Caco-2 (cell line): ENCODE measurements around the gene URGCP. TPM values are rescaled to one million over a fixed set of nuclear protein-coding genes. Genes with fewer than 3 reads are reported as not detected.

Experiments
- BruUV-seq: library from RNA; stranded (reverse); fragments of 400-500 nt; replicated peaks from 2 replicates; lab custom pipeline; 2021; lab: Mats Ljungman, UMichigan
- CTCF ChIA-PET: fragments of 300-600 bp; sonication (Branson Sonifier 250); formaldehyde crosslinking; loops from one replicate; lab custom pipeline; 2022; ENCODE audit warnings: antibody characterized with exemption; lab: Charles Lee
- POLR2A ChIA-PET: fragments of 300-600 bp; sonication (Branson Sonifier 250); formaldehyde crosslinking; loops from one replicate; lab custom pipeline; 2022; ENCODE audit warnings: antibody characterized with exemption; lab: Charles Lee
- DNase-seq, 2 experiments: peaks; one replicate each; pipeline versions ENCODE4 v3.0.0 to v3.0.0-alpha.2; 2020 to 2022
- H3K27me3 ChIP-seq: replicated peaks from 2 replicates; pipeline ENCODE4 v1.6.0; 2011; ENCODE audit warnings: low read length; ENCODE audit not compliant: control insufficient read depth, insufficient read depth
- H3K36me3 ChIP-seq: 2 replicates; pipeline ENCODE4 v1.5.1; 2011; ENCODE audit warnings: low read length; ENCODE audit not compliant: control insufficient read depth, insufficient read depth
- H3K4me1 ChIP-seq: fragments of 250-450 bp; sonication (Bioruptor Pico); 2 replicates; pipeline ENCODE4 v1.5.1; 2020; ENCODE audit warnings: mild to moderate bottlenecking
- H3K4me3 ChIP-seq: 2 replicates; pipeline ENCODE4 v1.5.1; 2011; ENCODE audit warnings: low read depth, mild to moderate bottlenecking, control low read depth, low read length
- H3K9me3 ChIP-seq: fragments of 250-450 bp; sonication (Bioruptor Pico); 2 replicates; pipeline ENCODE4 v1.5.1; 2020; ENCODE audit warnings: mild to moderate bottlenecking, moderate library complexity
- H3K27ac Mint-ChIP-seq: one replicate; pipeline ENCODE4 v1.8.0; 2022; ENCODE audit warnings: mixed read lengths; ENCODE audit not compliant: unreplicated experiment
- H3K27me3 Mint-ChIP-seq: one replicate; pipeline ENCODE4 v1.8.0; 2022; ENCODE audit warnings: mixed read lengths; ENCODE audit not compliant: insufficient read depth, unreplicated experiment
- H3K36me3 Mint-ChIP-seq: one replicate; pipeline ENCODE4 v1.8.0; 2022; ENCODE audit warnings: mild to moderate bottlenecking, mixed read lengths; ENCODE audit not compliant: insufficient read depth, unreplicated experiment
- H3K4me1 Mint-ChIP-seq: one replicate; pipeline ENCODE4 v1.8.0; 2022; ENCODE audit warnings: low read depth, mixed read lengths; ENCODE audit not compliant: unreplicated experiment
- H3K4me3 Mint-ChIP-seq: one replicate; pipeline ENCODE4 v1.8.0; 2022; ENCODE audit warnings: mild to moderate bottlenecking, moderate library complexity, mixed read lengths; ENCODE audit not compliant: unreplicated experiment
- H3K9me3 Mint-ChIP-seq: one replicate; pipeline ENCODE4 v1.8.0; 2022; ENCODE audit warnings: mixed read lengths; ENCODE audit not compliant: unreplicated experiment
- intact Hi-C: fragments of 100-400 bp; cut with micrococcal nuclease; formaldehyde crosslinking; loops from one replicate; pipeline ENCODE4 v1.10.0; 2022; ENCODE audit not compliant: unreplicated experiment
- total RNA-seq: library from RNA; stranded (reverse); gene quantifications from 2 replicates; pipeline ENCODE4 v1.2.3, GENCODE V29; 2022
- TF ChIP-seq, protein P1 (sequence below), 2 experiments: fragments of 200-600 bp in 1 of 2; IDR thresholded peaks; 1 replicate in 1 of 2; 2 replicates in 1 of 2; pipeline versions ENCODE4 v1.5.1 to v1.8.0; 2011 to 2022; ENCODE audit warnings: antibody characterized with exemption in 1 of 2, control low read depth in 1 of 2, inconsistent platforms in 1 of 2, low read depth in 1 of 2, low read length in 1 of 2, mild to moderate bottlenecking in 1 of 2, moderate library complexity in 1 of 2; ENCODE audit not compliant: insufficient read depth in 1 of 2, severe bottlenecking in 1 of 2, unreplicated experiment in 1 of 2

Gene URGCP
- total RNA-seq, 1 experiment from 2014 or later = 35.2 TPM

DNA sequence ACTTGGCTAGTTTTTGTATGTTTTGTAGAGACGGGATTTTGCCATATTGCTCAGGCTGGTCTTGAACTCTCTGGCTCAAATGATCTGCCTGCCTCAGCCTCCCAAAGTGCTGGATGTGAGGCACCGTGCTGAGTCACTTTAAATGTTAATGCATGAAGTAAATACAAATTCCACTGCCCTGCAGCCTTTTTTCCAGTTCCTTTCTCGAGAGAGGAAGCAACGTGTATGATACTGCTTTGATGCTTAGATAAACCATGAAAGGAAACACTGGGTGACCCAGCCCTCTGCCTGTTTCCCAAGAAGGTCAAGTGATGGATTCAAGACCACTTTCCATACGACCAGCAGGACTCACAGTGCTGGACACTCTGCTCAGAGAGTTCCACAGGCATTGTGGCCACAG is 25.8 kb downstream of the URGCP start:
- H3K4me3 ChIP-seq = no peak overlapping the region
- peaks cover 2% of the 10 kb centered on the region for H3K36me3 ChIP-seq
- intact Hi-C loops = no loop called here
- no TSS peak for BruUV-seq
- no peaks in the 10 kb centered on the region for H3K4me1 ChIP-seq
- Mint-ChIP-seq H3K4me3 (no peak overlapping the region), H3K4me1 (no peaks in the 10 kb centered on the region), H3K27ac (no peak overlapping the region), H3K27me3 (no peaks in the 10 kb centered on the region), H3K9me3 (no peaks in the 10 kb centered on the region), H3K36me3 (peaks cover 80% of the 10 kb centered on the region)
- no peak for DNase-seq
- H3K27me3 ChIP-seq = no peaks in the 10 kb centered on the region
- no peaks in the 10 kb centered on the region for H3K9me3 ChIP-seq
- CTCF ChIA-PET = no interaction called here
- TF ChIP-seq, protein P1, sequence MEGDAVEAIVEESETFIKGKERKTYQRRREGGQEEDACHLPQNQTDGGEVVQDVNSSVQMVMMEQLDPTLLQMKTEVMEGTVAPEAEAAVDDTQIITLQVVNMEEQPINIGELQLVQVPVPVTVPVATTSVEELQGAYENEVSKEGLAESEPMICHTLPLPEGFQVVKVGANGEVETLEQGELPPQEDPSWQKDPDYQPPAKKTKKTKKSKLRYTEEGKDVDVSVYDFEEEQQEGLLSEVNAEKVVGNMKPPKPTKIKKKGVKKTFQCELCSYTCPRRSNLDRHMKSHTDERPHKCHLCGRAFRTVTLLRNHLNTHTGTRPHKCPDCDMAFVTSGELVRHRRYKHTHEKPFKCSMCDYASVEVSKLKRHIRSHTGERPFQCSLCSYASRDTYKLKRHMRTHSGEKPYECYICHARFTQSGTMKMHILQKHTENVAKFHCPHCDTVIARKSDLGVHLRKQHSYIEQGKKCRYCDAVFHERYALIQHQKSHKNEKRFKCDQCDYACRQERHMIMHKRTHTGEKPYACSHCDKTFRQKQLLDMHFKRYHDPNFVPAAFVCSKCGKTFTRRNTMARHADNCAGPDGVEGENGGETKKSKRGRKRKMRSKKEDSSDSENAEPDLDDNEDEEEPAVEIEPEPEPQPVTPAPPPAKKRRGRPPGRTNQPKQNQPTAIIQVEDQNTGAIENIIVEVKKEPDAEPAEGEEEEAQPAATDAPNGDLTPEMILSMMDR (IDR thresholded peaks at IDR 0.05; ENCODE audit: insufficient read depth in 1 of 2, low read depth in 1 of 2, low read length in 1 of 2, severe bottlenecking in 1 of 2, unreplicated experiment in 1 of 2) = no peak
- POLR2A ChIA-PET = no interaction called here

DNA sequence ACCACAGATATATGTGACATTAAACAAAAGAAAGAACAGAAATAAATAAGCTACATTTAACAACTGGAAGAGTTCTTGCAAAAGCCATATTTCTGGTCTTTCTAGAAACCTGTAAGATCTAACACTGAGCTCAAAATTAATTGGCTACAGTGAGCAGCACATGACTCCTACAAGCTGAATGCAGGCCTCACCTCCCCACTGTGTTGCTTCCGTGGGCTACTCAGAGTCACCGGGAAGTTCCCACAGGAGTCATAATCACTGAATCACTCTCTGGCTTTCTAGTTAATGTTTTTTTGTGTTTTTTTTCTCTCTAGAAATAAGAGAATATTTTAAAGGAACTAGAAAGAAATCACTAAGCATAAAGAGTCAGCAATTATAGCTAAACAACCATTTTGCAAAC is 26.9 kb downstream of the URGCP start:
- CTCF ChIA-PET = no interaction called here

DNA sequence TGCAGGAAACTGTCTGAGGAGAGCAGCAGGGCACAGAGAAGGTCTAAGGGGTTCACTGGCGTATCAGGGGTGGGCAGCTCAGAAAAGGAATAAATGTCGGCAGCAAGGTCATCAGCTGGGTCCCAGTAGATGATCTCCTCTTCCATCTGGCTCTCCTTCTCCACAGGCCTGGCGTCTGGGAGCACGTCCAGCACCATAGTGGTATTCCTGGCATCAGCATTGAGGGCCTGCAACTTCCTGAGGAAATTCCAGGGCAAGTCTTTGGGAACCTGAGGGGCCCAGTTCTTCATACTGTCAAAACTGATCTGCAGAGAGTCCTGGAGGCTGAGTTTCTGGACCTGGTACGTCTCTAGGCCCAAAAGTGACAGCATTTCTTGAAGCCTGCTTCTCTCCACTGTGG is 27.5 kb downstream of the URGCP start:
- no peak overlapping the region for H3K27ac Mint-ChIP-seq
- DNase-seq = no peak
- CTCF ChIA-PET = no interaction called here
- Histone ChIP-seq H3K4me1 (no peaks in the 10 kb centered on the region), H3K4me3 (no peak overlapping the region), H3K27me3 (no peaks in the 10 kb centered on the region), H3K9me3 (no peaks in the 10 kb centered on the region), H3K36me3 (peaks cover 3% of the 10 kb centered on the region)
- H3K27me3 Mint-ChIP-seq = no peaks in the 10 kb centered on the region
- TF ChIP-seq, protein P1 (IDR thresholded peaks at IDR 0.05; ENCODE audit: insufficient read depth in 1 of 2, low read depth in 1 of 2, low read length in 1 of 2, severe bottlenecking in 1 of 2, unreplicated experiment in 1 of 2) = no peak
- no TSS peak for BruUV-seq
- H3K9me3 Mint-ChIP-seq = no peaks in the 10 kb centered on the region
- POLR2A ChIA-PET = interaction anchor here (0.7 kb wide), 1 partner anchor 9 kb away, joined by 3 read pairs; the partner anchor contains the start of gene MRPS24
- H3K36me3 Mint-ChIP-seq = peaks cover 81% of the 10 kb centered on the region
- H3K4me1 Mint-ChIP-seq = peaks cover 2% of the 10 kb centered on the region
- intact Hi-C loops = no loop called here
- H3K4me3 Mint-ChIP-seq = no peak overlapping the region

More for the DNA sequence above, 26.9 kb downstream of the URGCP start:
- DNase-seq = no peak
- Mint-ChIP-seq H3K27ac (no peak overlapping the region), H3K36me3 (peaks cover 85% of the 10 kb centered on the region), H3K9me3 (no peaks in the 10 kb centered on the region), H3K27me3 (no peaks in the 10 kb centered on the region), H3K4me1 (no peaks in the 10 kb centered on the region), H3K4me3 (no peak overlapping the region)
- H3K4me3 ChIP-seq = no peak overlapping the region
- BruUV-seq = no TSS peak
- intact Hi-C loops = no loop called here
- POLR2A ChIA-PET = interaction anchor here (0.7 kb wide), 1 partner anchor 10 kb away, joined by 3 read pairs; the partner anchor contains the start of gene MRPS24
- H3K27me3 ChIP-seq = no peaks in the 10 kb centered on the region
- H3K9me3 ChIP-seq = no peaks in the 10 kb centered on the region
- TF ChIP-seq, protein P1 (IDR thresholded peaks at IDR 0.05; ENCODE audit: insufficient read depth in 1 of 2, low read depth in 1 of 2, low read length in 1 of 2, severe bottlenecking in 1 of 2, unreplicated experiment in 1 of 2) = no peak
- no peaks in the 10 kb centered on the region for H3K4me1 ChIP-seq
- H3K36me3 ChIP-seq = peaks cover 2% of the 10 kb centered on the region
